H1 (cell line): ENCODE data around the gene POLRMT. TPM values are rescaled to one million over a fixed set of nuclear protein-coding genes. Genes with fewer than 3 reads are reported as not detected.

Experiments used
- CHD2 ChIP-seq: IDR thresholded peaks from 2 replicates; pipeline ENCODE4 v1.6.1; 2012; ENCODE audit warnings: low read length, improper control_type of control experiment
- CHD7 ChIP-seq: fragments of 300-600 bp; sonication (generic); IDR thresholded peaks from 2 replicates; pipeline ENCODE4 v1.7.1; 2012; ENCODE audit warnings: low read length, moderate library complexity, mild to moderate bottlenecking, inconsistent platforms; ENCODE audit not compliant: insufficient replicate concordance
- E2F6 ChIP-seq: IDR thresholded peaks from 2 replicates; pipeline ENCODE4 v1.6.1; 2012; ENCODE audit warnings: inconsistent platforms
- polyA plus RNA-seq, 7 experiments: library from polyadenylated mRNA; depleted of rRNA in 3 of 7; stranded (reverse) in 5 of 7; unstranded in 2 of 7; fragments of >200 nt in 5 of 7; fragments of 200-250 nt in 2 of 7; gene quantifications; 1 replicate in 5 of 7; 2 replicates in 1 of 7; 4 replicates in 1 of 7; pipeline versions ENCODE4 v1.2.1 to v1.2.3, GENCODE V29; 2011 to 2013; ENCODE audit warnings: missing spikeins in 2 of 7, mixed read lengths in 2 of 7
- total RNA-seq: library from RNA; stranded (reverse); fragmentation: NEBNext Ultra II Directional; extraction: Animal tissue kit (Norgen Biotek cat#: 25700); gene quantifications from 2 replicates; pipeline ENCODE4 v1.2.1, GENCODE V29; 2021

Gene POLRMT
- total and polyA plus RNA-seq, 2 of the 8 experiments (the other 6 are each of a cell fraction or from before 2014, with no cell fraction given), result 93.0 to 111 TPM

GRCh38 chr19:590396-590745 lies 43.0 kb downstream of the POLRMT start (continued):
- no peak for TF ChIP-seq CHD7
- no peak for TF ChIP-seq CHD2
- TF ChIP-seq E2F6, result peak; percentile 67
- TF ChIP-seq, all 59 proteins: peak for 4
